ENCODE data around the gene ZNF467. TPM values are rescaled to one million over a fixed set of nuclear protein-coding genes. Genes with fewer than 3 reads are reported as not detected.

The ZNF467 gene
- total RNA-seq, 2 donors from 2014 or later: 9.9 to 13.2 TPM

- 69 to 79% methylated on average over 9 of the region's 9 CpGs for WGBS, 2 donors
- DNase-seq (no peak), ATAC-seq (no peak)
- H3K4me3 ChIP-seq: no peak overlapping the region
- no peaks in the 10 kb centered on the region for H3K27me3 ChIP-seq
- H3K27ac ChIP-seq: no peak overlapping the region
- no peaks in the 10 kb centered on the region for H3K9me3 ChIP-seq
- no peaks in the 10 kb centered on the region for H3K36me3 ChIP-seq (replicated peaks in 1 of 2; ENCODE audit: insufficient read depth in 1 of 2, low read depth in 2 of 2)
- H3K4me1 ChIP-seq: no peaks in the 10 kb centered on the region
- TF ChIP-seq POLR2A (IDR thresholded peaks at IDR 0.05): no peak
- no peak for TF ChIP-seq CTCF (IDR thresholded peaks at IDR 0.05)
- intact Hi-C loops (cut with DNase I): loop anchor here (10.0 kb wide), 1 partner anchor 83 kb away; no protein-coding TSS in a partner anchor
These were observed 25.1 kb downstream of the ZNF467 start for GRCh38 chr7:149748076-149748874.

GRCh38 chr7:149743476-149744255 is 29.7 kb downstream of the ZNF467 start:
- intact Hi-C loops (cut with DNase I): loop anchor here (10.0 kb wide), 1 partner anchor 79 kb away; no protein-coding TSS in a partner anchor
- Histone ChIP-seq H3K27me3 (no peaks in the 10 kb centered on the region), H3K4me1 (peaks cover 12% of the 10 kb centered on the region), H3K27ac (no peak overlapping the region), H3K4me3 (no peak overlapping the region), H3K36me3 (replicated peaks in 1 of 2; ENCODE audit: insufficient read depth in 1 of 2, low read depth in 2 of 2) (no peaks in the 10 kb centered on the region), H3K9me3 (no peaks in the 10 kb centered on the region)
- DNase-seq (peak in 1 of 4 donors; percentile 33), ATAC-seq (no peak)
- 8 to 19% methylated on average over 4 of the region's 4 CpGs for WGBS, 2 donors
- TF ChIP-seq CTCF (IDR thresholded peaks at IDR 0.05) (no peak), POLR2A (IDR thresholded peaks at IDR 0.05) (no peak)

- intact Hi-C loops (cut with DNase I): loop anchor here (10.0 kb wide), 1 partner anchor 77 kb away; no protein-coding TSS in a partner anchor
- TF ChIP-seq POLR2A (IDR thresholded peaks at IDR 0.05): no peak
- peak; percentile 64 to 93 (median 84) for TF ChIP-seq CTCF (IDR thresholded peaks at IDR 0.05)
- H3K27ac ChIP-seq: peak overlapping the region; percentile 28 to 54 (median 47)
- H3K36me3 ChIP-seq (replicated peaks in 1 of 2; ENCODE audit: insufficient read depth in 1 of 2, low read depth in 2 of 2): no peaks in the 10 kb centered on the region
- WGBS, 2 donors: 1% methylated on average over 15 to 17 of the region's 17 CpGs
- H3K27me3 ChIP-seq: no peaks in the 10 kb centered on the region
- H3K9me3 ChIP-seq: no peaks in the 10 kb centered on the region
- ATAC-seq (peak; percentile 86), DNase-seq (peak; percentile 68 to 81 (median 70))
- peak overlapping the region in 1 of 2 donors; percentile 24 for H3K4me3 ChIP-seq
- peaks cover 12% of the 10 kb centered on the region for H3K4me1 ChIP-seq
These were observed 31.2 kb downstream of the ZNF467 start for GRCh38 chr7:149742075-149742701.

GRCh38 chr7:149741629-149742028 is 31.8 kb downstream of the ZNF467 start:
- 2 to 6% methylated on average over 4 to 13 of the region's 13 CpGs for WGBS, 2 donors
- Histone ChIP-seq H3K4me3 (peak overlapping the region in 1 of 2 donors; percentile 24), H3K36me3 (replicated peaks in 1 of 2; ENCODE audit: insufficient read depth in 1 of 2, low read depth in 2 of 2) (no peaks in the 10 kb centered on the region), H3K27ac (peak overlapping the region; percentile 28 to 54 (median 47)), H3K27me3 (no peaks in the 10 kb centered on the region), H3K9me3 (no peaks in the 10 kb centered on the region), H3K4me1 (peaks cover 12% of the 10 kb centered on the region)
- peak; percentile 44 to 68 (median 61) for DNase-seq
- no peak for TF ChIP-seq CTCF (IDR thresholded peaks at IDR 0.05)
- no peak for TF ChIP-seq POLR2A (IDR thresholded peaks at IDR 0.05)
- intact Hi-C loops (cut with DNase I): loop anchor here (10.0 kb wide), 1 partner anchor 77 kb away; no protein-coding TSS in a partner anchor
- ATAC-seq: peak; percentile 63

Measured in body of pancreas (tissue), 4 donors.